HEK293 (cell line): Measurements from ENCODE around the gene YARS1.
"Not testable (repeated sequence)": the region's sequence is repeated elsewhere in the genome, so short reads cannot be mapped to it uniquely, and the experiment has no call there.

ENCODE experiments used
- ELK4 ChIP-seq: IDR thresholded peaks from 2 replicates; pipeline ENCODE4 v1.6.1; 2011; ENCODE audit warnings: mild to moderate bottlenecking, low read depth, low read length, borderline replicate concordance
- GLI4 ChIP-seq: fragments of 450-650 bp; formaldehyde crosslinking; IDR thresholded peaks from 2 replicates; pipeline ENCODE4 v1.5.1; 2016; ENCODE audit warnings: missing biosample characterization, missing genetic modification characterization
- KLF1 ChIP-seq: fragments of 450-650 bp; formaldehyde crosslinking; IDR thresholded peaks from 2 replicates; pipeline ENCODE4 v1.5.1; 2016; ENCODE audit warnings: missing biosample characterization, missing genetic modification characterization
- KLF16 ChIP-seq: fragments of 450-650 bp; formaldehyde crosslinking; IDR thresholded peaks from 2 replicates; pipeline ENCODE4 v1.5.1; 2017; ENCODE audit warnings: missing biosample characterization, missing genetic modification characterization
- SP2 ChIP-seq: fragments of 450-650 bp; formaldehyde crosslinking; IDR thresholded peaks from 2 replicates; pipeline ENCODE4 v1.5.1; 2016; ENCODE audit warnings: missing biosample characterization, missing genetic modification characterization
- ZNF114 ChIP-seq: fragments of 450-650 bp; formaldehyde crosslinking; IDR thresholded peaks from 2 replicates; pipeline ENCODE4 v1.5.0; 2017; ENCODE audit warnings: missing biosample characterization, missing genetic modification characterization
- ZNF324 ChIP-seq: fragments of 450-650 bp; formaldehyde crosslinking; IDR thresholded peaks from 2 replicates; pipeline ENCODE4 v1.5.1; 2016; ENCODE audit warnings: missing biosample characterization, missing genetic modification characterization
- ZNF350 ChIP-seq: fragments of 450-650 bp; formaldehyde crosslinking; IDR thresholded peaks from 2 replicates; pipeline ENCODE4 v1.5.0; 2017; ENCODE audit warnings: missing biosample characterization, mild to moderate bottlenecking, missing genetic modification characterization
- ZNF501 ChIP-seq: fragments of 450-650 bp; formaldehyde crosslinking; IDR thresholded peaks from 2 replicates; pipeline ENCODE4 v1.5.1; 2016; ENCODE audit warnings: missing biosample characterization, missing genetic modification characterization
- ZNF654 ChIP-seq: fragments of 450-650 bp; formaldehyde crosslinking; IDR thresholded peaks from 2 replicates; pipeline ENCODE4 v1.5.1; 2016; ENCODE audit warnings: low read depth, missing biosample characterization, missing genetic modification characterization
- ZNF704 ChIP-seq: fragments of 450-650 bp; formaldehyde crosslinking; IDR thresholded peaks from 2 replicates; pipeline ENCODE4 v1.5.1; 2016; ENCODE audit warnings: missing biosample characterization, missing genetic modification characterization
- ZSCAN23 ChIP-seq: fragments of 450-650 bp; formaldehyde crosslinking; IDR thresholded peaks from 2 replicates; pipeline ENCODE4 v1.5.1; 2016; ENCODE audit warnings: missing biosample characterization, missing genetic modification characterization
- TF ChIP-seq, protein P1 (sequence below): fragments of 450-650 bp; formaldehyde crosslinking; IDR thresholded peaks from 2 replicates; pipeline ENCODE4 v1.5.1; 2016; ENCODE audit warnings: missing biosample characterization, missing genetic modification characterization
- TF ChIP-seq, protein P2 (sequence below): fragments of 450-650 bp; formaldehyde crosslinking; IDR thresholded peaks from 2 replicates; pipeline ENCODE4 v1.5.1; 2016; ENCODE audit warnings: missing biosample characterization, missing genetic modification characterization

DNA sequence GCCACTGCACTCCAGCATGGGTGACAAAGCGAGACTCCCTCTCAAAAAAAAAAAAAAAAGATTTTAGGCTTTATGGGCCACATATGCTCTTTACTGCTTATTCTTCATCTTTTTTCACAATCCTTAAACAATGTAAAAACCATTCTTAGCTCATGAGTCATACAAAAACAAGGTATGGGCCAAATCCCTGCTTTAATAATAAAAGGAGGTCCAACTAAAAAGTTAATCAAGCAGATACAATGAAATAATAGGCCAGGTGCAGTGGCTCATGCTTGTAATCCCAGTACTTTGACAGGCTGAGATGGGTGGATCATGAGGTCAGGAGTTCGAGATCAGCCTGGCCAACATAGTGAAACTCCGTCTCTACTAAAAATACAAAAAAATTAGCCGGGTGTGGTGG is 21.4 kb downstream of the YARS1 start:
- TF ChIP-seq ZNF501 (tag by site-specific recombination); ZNF324; ZNF114 (tag by site-specific recombination); SP2 (tag by site-specific recombination); ZSCAN23 (tag by site-specific recombination); ZNF350 (tag by site-specific recombination); ZNF704 (tag by site-specific recombination); ELK4; ZNF654 (tag by site-specific recombination); KLF16 (tag by site-specific recombination); GLI4 (tag by site-specific recombination); KLF1 (tag by site-specific recombination): not testable (repeated sequence)
- TF ChIP-seq, protein P1, sequence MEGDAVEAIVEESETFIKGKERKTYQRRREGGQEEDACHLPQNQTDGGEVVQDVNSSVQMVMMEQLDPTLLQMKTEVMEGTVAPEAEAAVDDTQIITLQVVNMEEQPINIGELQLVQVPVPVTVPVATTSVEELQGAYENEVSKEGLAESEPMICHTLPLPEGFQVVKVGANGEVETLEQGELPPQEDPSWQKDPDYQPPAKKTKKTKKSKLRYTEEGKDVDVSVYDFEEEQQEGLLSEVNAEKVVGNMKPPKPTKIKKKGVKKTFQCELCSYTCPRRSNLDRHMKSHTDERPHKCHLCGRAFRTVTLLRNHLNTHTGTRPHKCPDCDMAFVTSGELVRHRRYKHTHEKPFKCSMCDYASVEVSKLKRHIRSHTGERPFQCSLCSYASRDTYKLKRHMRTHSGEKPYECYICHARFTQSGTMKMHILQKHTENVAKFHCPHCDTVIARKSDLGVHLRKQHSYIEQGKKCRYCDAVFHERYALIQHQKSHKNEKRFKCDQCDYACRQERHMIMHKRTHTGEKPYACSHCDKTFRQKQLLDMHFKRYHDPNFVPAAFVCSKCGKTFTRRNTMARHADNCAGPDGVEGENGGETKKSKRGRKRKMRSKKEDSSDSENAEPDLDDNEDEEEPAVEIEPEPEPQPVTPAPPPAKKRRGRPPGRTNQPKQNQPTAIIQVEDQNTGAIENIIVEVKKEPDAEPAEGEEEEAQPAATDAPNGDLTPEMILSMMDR (tag by site-specific recombination) = not testable (repeated sequence)
- TF ChIP-seq, protein P2, sequence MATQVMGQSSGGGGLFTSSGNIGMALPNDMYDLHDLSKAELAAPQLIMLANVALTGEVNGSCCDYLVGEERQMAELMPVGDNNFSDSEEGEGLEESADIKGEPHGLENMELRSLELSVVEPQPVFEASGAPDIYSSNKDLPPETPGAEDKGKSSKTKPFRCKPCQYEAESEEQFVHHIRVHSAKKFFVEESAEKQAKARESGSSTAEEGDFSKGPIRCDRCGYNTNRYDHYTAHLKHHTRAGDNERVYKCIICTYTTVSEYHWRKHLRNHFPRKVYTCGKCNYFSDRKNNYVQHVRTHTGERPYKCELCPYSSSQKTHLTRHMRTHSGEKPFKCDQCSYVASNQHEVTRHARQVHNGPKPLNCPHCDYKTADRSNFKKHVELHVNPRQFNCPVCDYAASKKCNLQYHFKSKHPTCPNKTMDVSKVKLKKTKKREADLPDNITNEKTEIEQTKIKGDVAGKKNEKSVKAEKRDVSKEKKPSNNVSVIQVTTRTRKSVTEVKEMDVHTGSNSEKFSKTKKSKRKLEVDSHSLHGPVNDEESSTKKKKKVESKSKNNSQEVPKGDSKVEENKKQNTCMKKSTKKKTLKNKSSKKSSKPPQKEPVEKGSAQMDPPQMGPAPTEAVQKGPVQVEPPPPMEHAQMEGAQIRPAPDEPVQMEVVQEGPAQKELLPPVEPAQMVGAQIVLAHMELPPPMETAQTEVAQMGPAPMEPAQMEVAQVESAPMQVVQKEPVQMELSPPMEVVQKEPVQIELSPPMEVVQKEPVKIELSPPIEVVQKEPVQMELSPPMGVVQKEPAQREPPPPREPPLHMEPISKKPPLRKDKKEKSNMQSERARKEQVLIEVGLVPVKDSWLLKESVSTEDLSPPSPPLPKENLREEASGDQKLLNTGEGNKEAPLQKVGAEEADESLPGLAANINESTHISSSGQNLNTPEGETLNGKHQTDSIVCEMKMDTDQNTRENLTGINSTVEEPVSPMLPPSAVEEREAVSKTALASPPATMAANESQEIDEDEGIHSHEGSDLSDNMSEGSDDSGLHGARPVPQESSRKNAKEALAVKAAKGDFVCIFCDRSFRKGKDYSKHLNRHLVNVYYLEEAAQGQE (tag by site-specific recombination) = not testable (repeated sequence)
